ENCODE measurements around the gene SOX8.

The SOX8 gene

DNA sequence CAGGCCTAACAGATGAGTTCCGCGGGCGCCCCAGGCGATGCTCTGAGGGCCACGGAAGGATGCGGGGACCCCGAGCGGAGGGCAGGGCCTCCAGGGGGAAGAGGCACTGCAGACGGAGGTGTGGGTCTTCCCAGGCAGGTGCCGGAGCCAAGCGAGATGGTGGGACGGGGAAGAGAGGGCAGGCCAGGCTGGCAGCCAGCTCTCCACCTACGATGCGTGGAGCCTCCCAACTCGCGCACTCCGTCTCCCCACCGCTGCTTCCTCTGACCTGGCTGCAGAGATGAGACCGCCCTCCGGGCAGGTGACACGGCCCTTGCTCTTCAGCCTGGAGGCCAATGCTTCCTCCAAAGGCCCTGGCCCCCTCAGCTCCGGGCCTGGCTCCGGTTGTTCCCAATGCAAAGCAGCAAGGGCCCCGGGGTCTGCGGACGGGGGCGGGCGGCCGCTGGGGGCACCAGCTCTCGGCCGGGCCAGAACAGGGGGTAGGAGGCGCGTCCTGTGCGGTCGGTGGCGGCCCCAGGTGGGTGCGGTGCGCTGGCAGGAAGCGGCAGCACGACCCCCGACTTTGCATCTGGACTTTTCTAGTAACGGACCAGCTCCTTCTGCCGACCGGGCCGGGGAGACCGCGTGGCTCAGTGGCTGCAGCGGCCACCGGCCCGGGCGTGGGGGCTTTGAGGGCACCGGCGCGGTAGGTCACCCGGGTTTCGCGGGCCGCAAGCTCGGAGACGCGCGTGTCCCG is 1.5 kb upstream of the SOX8 start:
- no peak overlapping the region for H3K4me3 ChIP-seq (ENCODE audit: low read depth, low read length)
- DNase-seq (ENCODE audit: low read depth) = no peak
- in situ Hi-C loops (cut with HindIII; ENCODE audit: low sequenced_read_pairs) = loop anchor here (5.0 to 10.0 kb wide), 3 partner anchors 68 to 265 kb away; partner anchors contain the start of gene METRN
- no peak for TF ChIP-seq CTCF (IDR thresholded peaks at IDR 0.05; ENCODE audit: low read depth, low read length, missing control alignments)

GRCh38 chr16:980595-980854 is 1.0 kb upstream of the SOX8 start:
- DNase-seq (ENCODE audit: low read depth) = no peak
- no peak for TF ChIP-seq CTCF (IDR thresholded peaks at IDR 0.05; ENCODE audit: low read depth, low read length, missing control alignments)
- H3K4me3 ChIP-seq (ENCODE audit: low read depth, low read length) = no peak overlapping the region
- in situ Hi-C loops (cut with HindIII; ENCODE audit: low sequenced_read_pairs) = no loop called here

- H3K4me3 ChIP-seq (ENCODE audit: low read depth, low read length) = no peak overlapping the region
- DNase-seq (ENCODE audit: low read depth) = no peak
- in situ Hi-C loops (cut with HindIII; ENCODE audit: low sequenced_read_pairs) = no loop called here
- no peak for TF ChIP-seq CTCF (IDR thresholded peaks at IDR 0.05; ENCODE audit: low read depth, low read length, missing control alignments)
Measured at GRCh38 chr16:982145-983043, 824 bp downstream of the SOX8 start.

DNA sequence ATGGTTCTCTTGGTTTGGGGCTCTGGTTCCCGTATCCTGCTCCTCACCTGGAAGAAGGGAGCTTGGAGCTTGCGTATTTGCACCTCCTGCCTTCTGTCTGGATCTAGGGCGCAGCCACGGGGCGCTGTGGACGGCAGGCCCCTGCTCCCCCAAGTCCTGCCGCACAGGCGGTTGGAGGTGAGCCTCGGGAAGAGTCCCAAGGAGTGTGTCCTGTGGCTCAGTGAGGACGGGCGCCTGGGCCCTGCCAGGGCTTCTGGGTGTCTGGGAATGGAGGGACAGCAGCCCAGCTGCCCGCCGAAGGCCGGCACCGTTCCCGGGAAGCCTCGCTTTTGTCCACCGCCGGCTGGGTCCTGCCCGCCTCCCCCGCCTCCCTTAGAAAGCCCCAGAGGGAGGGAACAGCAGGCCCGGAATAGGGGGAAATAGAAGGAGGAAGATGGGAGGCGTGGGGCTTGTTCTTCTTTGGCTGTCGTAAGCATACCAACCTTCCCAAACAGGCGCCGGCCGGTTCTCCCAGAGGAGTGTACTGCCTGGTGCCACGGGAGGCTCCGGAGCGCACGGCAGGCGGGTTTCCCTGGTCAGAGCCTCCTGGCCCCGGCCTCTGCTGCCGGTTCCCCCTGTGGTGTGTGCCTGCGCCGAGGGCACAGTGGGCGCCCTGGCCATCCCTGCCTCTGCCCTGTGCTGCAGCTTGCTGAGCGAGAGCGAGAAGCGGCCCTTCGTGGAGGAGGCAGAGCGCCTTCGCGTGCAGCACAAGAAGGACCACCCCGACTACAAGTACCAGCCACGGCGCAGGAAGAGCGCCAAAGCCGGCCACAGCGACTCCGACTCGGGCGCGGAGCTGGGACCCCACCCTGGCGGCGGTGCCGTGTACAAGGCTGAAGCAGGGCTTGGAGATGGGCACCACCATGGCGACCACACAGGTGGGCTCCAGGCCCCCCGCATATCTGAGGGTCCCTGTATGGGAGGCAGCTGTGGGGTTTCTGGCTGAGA is 1.8 kb downstream of the SOX8 start:
- in situ Hi-C loops (cut with HindIII; ENCODE audit: low sequenced_read_pairs) = no loop called here
- no peak for TF ChIP-seq CTCF (IDR thresholded peaks at IDR 0.05; ENCODE audit: low read depth, low read length, missing control alignments)
- H3K4me3 ChIP-seq (ENCODE audit: low read depth, low read length) = no peak overlapping the region
- DNase-seq (ENCODE audit: low read depth) = no peak

DNA sequence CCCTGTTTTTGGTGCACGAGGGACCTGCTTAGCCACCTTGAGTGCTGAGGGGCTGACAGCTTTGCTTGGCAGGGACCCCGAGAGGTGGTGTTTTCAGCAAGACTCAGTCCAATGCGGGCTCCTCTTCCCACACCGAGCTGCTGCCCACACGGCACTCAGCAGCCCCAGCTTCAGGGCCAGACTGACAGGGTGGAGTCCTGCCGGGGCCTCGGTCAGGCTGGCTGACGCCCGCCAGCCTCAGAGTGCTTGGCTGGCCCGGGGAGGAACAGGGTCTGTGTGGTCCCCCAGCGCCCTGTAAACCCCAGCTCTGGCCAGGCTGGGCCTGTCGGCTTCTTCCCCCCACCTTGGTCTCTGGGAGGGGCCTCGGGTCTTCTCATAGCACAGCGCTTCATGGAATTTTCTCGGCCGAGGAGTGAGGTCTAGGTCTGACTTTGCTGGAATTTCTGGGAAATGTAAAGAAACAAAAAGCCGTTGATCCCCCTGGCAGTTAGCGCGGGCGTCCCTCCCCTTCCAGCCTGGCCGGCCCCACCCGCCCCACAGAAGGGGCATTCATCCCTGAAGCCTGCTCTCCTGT is 2.6 kb downstream of the SOX8 start:
- no peak for DNase-seq (ENCODE audit: low read depth)
- TF ChIP-seq CTCF (IDR thresholded peaks at IDR 0.05; ENCODE audit: low read depth, low read length, missing control alignments) = no peak
- in situ Hi-C loops (cut with HindIII; ENCODE audit: low sequenced_read_pairs) = no loop called here
- no peak overlapping the region for H3K4me3 ChIP-seq (ENCODE audit: low read depth, low read length)
